GM19240 (cell line): ENCODE results near the gene TMEM81.

ENCODE experiments used
- DNase-seq: peaks from one replicate; pipeline ENCODE4 v3.0.0; 2011; ENCODE audit warnings: low spot score; ENCODE audit not compliant: insufficient read length

TMEM81 gene

DNA sequence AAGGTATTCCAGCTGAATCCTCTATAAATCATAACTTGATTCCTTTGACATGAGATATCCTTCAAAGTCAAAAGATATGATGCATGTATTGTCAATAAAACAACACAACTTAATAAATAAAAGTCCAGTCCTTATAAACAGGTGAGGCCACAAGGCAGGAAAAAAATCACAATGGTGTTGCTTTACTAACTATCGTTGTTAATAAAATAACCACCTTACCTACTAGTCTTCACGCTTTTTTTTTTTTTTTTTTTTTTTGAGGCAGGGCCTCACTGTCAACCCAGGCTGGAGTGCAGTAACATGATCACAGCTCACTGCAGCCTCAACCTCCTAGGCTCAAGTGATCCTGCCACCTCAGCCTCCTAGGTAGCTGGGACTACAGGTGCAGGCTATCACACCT lies at the start of gene TMEM81:
TSS of gene TMEM81 (minus strand) at position 101 of the 400 bp plus-strand sequence. CDS start 140 bp downstream, outside the sequence.
- DNase-seq: no peak

GRCh38 chr1:205133287-205133686 lies 49.0 kb upstream of the TMEM81 start:
- DNase-seq: no peak

DNA sequence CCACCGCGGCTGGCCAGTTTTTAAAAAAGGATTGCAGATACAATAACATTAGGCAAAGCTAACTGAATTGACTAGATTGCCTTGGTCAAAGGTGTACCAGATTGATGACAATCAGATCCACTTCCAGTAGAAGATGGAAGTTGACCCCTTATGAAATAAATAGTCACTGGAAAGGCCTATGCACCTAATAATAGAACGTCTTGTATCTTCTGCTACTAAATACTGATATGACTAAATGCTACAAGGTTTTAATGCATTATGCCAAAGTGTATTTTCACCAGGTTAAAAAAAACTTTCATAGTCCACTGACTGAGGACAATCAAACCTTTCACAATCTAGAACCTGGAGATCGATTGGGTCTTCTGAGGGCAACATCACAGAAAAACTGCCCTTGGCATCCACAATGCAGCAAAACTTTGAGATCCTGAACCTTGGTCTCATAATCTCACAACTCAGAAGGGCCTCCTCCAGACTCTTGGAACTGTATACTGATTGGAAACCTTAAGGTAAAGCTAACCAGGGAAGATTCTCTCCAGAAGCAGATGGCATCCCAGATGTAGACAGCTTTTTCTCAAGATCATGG lies 45.3 kb upstream of the TMEM81 start:
- no peak for DNase-seq

GRCh38 chr1:205128050-205128449 lies 43.8 kb upstream of the TMEM81 start:
- DNase-seq: no peak

DNA sequence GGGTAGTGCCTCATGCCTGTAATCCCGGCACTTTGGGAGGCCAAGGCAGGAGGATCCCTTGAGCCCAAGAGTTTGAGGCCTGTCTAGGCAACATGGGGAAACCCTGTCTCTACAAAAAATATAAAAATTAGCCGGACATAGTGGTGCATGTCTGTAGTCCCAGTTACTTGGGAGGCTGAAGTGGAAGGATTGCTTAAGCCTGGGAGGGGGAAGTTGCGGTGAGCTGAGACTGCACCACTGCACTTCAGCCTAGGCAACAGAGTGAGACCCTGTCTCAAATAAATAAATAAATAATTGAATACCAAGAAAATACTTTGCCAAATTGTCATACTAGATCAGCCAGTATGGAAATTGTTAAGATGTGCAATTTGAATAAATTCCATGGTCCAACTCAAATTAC lies 43.4 kb upstream of the TMEM81 start:
- no peak for DNase-seq

DNA sequence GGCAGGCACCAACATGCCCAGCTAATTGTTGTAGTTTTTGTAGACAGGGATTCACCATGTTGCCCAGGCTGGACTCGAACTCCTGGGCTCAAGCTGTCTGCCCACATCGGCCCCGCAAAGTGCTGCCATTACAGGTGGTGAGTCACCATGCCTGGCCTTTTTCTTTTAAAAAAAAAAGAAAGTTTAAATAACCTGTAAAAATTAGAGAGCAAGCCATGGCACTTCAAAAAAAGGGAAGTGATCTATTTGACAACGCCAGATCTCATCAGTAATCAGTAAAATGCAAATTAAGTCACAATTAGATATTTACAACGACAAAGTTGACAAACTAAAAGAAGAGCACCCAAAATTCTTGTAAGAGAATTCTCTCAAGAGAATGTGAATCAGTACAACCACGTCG lies 40.5 kb upstream of the TMEM81 start:
- peak; percentile 11 for DNase-seq

- DNase-seq: no peak
These were observed 38.2 kb upstream of the TMEM81 start for GRCh38 chr1:205122489-205122882.

GRCh38 chr1:205121660-205122488 lies 37.6 kb upstream of the TMEM81 start, which contains the start of gene RBBP5:
RBBP5 (minus strand) TSS chr1:205121978; CDS start chr1:205121873, 105 bp downstream.
- peak; percentile 83 for DNase-seq

- DNase-seq: no peak
These were observed 34.5 kb upstream of the TMEM81 start for GRCh38 chr1:205118752-205119151.

- DNase-seq: no peak
These were observed 27.1 kb upstream of the TMEM81 start for GRCh38 chr1:205111354-205111753.

- no peak for DNase-seq
These were observed 25.5 kb upstream of the TMEM81 start for GRCh38 chr1:205109711-205110110.

- no peak for DNase-seq
These were observed 25.0 kb upstream of the TMEM81 start for GRCh38 chr1:205109269-205109668.

GRCh38 chr1:205108464-205108863 lies 24.2 kb upstream of the TMEM81 start:
- DNase-seq: no peak

DNA sequence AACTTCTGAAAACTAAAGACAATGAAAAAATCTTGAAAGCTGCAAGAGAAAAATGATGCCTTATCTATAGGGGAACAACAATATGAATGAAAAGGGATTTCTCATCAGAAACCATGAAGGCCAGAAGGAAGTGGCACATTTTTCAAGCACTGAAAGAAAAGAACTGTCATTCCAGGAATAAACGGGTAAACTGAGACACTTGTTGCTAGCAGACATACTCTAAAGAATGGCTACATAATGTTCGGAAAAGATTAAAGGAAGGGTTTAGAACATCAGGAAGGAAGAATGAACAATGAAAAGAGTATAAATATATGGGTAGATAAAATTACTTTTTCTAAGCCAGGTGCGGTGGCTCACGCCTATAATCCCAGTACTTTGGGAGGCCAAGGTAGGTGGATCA lies 23.1 kb upstream of the TMEM81 start:
- DNase-seq: no peak

- DNase-seq: no peak
These were observed 18.1 kb upstream of the TMEM81 start for GRCh38 chr1:205102404-205102803.

DNA sequence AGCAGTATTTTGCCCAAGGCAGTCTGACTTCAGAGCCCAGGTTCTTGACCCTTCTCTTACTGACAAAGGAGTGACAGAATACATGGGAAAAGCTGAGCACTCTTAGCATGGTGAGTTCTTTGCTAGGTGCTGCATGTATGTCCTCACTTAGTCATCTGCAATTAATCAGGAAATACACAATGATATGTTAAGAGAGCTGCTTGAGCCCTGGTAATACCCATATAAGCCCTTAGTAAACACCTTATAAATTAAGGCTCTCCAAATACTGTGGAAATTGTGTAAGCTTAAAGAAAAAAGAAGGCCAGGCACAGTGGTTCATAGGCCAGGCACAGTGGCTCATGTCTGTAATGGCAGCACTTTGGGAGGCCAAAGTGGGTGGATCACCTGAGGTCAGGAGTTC lies 14.0 kb upstream of the TMEM81 start:
- DNase-seq: no peak

DNA sequence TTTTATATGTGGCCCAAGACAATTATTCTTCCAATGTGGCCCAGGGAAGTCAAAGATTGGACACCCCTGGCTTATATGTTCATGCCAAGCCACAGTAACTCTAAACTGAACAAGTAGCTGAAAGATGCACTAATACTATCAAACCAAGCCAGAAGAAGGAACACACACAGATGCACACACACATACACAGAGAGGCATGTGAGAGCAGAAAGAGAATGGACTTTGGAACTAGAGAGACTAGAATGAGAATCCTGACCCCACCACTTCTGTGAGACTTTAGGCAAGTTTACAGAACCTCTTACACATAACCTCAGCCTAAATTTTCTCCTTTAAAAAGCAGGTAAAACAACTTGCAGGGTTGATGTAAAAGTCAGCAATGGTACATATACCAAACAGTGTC lies 11.2 kb upstream of the TMEM81 start:
- no peak for DNase-seq

GRCh38 chr1:205091043-205091740 lies 6.9 kb upstream of the TMEM81 start:
- no peak for DNase-seq

DNA sequence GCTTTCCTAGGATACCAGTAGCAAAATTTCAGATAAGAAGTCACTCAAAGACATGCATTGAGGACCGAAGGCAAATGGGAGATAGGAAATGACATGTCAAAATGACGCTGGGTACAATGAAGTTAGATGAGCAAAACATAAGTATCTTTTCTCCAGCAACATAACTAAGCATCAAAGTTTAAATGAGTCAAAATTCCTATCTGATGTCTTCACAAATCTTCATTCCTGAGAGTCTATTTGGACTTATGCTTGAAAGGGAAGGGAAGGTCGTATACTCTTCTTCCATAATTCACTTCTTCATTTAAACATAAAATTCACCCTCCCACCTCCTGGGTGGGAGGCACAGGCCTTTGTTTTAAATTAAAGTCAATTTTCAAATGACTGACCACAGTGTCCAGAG lies 4.1 kb upstream of the TMEM81 start:
- DNase-seq: no peak

- DNase-seq: no peak
These were observed 1.8 kb downstream of the TMEM81 start for GRCh38 chr1:205082431-205082830.

DNA sequence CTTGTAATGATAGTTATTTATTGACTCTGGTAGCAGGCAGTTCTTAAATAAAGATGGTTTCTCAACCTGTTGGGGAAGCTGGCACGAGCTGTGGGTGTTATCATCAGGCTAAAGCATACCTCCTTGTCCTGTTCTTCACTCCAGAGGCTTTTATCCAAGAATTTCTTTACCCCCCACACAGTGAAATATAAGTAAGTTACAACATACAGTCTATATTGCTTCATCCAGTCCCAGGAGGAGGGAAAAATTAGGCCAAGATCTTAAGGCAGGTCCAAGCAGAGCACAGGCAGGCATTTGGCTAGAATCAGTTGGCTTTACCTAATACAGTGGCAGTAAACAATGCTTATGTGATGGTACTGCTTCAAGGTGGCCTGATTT lies 6.3 kb downstream of the TMEM81 start:
- DNase-seq: no peak

GRCh38 chr1:205077158-205077933 lies 6.9 kb downstream of the TMEM81 start:
- no peak for DNase-seq
